Measurements from ENCODE around the gene SLC2A14. TPM values are rescaled to one million over a fixed set of nuclear protein-coding genes. Genes with fewer than 3 reads are reported as not detected.
"Not testable (repeated sequence)": the region's sequence is repeated elsewhere in the genome, so short reads cannot be mapped to it uniquely, and the experiment has no call there.

SLC2A14 gene
- total RNA-seq, 1 donor from 2014 or later, result not detected

DNA sequence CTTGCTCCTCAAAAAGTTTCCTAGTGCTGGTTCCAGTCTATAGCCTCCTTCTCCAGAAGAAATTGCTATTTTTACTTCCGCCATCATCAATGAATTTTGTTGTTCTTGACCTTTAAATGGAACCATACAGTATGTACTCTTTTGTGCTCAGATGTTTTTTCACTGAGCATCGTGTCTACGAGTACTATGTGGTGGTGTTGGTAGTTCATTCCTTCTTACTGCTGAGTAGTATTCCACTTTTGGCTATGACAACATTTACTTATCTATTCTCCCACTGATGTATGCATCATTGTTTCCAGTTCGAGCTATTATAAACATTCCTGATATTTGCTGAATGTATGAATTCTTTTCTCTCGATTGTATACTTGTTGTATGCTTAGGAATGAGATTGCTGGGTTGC, 28.6 kb downstream of the SLC2A14 start:
- Histone ChIP-seq H3K27me3 (ENCODE audit: low read depth) (peaks cover 3% of the 10 kb centered on the region), H3K9me3 (no peaks in the 10 kb centered on the region), H3K27ac (no peak overlapping the region), H3K36me3 (no peaks in the 10 kb centered on the region), H3K4me1 (no peaks in the 10 kb centered on the region), H3K4me3 (no peak overlapping the region)
- intact Hi-C loops (cut with DNase I), result no loop called here
- TF ChIP-seq, protein P1, sequence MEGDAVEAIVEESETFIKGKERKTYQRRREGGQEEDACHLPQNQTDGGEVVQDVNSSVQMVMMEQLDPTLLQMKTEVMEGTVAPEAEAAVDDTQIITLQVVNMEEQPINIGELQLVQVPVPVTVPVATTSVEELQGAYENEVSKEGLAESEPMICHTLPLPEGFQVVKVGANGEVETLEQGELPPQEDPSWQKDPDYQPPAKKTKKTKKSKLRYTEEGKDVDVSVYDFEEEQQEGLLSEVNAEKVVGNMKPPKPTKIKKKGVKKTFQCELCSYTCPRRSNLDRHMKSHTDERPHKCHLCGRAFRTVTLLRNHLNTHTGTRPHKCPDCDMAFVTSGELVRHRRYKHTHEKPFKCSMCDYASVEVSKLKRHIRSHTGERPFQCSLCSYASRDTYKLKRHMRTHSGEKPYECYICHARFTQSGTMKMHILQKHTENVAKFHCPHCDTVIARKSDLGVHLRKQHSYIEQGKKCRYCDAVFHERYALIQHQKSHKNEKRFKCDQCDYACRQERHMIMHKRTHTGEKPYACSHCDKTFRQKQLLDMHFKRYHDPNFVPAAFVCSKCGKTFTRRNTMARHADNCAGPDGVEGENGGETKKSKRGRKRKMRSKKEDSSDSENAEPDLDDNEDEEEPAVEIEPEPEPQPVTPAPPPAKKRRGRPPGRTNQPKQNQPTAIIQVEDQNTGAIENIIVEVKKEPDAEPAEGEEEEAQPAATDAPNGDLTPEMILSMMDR (IDR thresholded peaks at IDR 0.05), result no peak
- DNase-seq, result no peak
- ATAC-seq, result no peak

DNA sequence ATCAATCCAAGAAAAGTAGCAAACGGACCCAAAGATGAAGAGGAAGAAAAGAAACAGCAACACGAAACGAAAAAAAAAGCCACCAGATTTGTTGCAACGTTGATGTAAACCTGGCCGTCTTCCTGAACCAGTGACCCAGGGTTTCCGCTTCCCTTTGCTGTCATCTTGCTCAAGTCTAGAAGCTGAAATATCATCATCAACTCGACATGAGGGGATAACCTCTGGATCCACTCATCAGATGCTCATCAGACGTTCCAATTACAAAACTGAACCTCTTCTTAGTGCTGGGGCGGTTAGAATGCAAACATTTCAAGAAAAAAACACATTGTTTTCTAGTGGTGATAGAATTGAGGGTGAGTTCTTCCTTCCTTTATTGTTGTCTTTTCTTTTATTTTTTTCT, 29.1 kb downstream of the SLC2A14 start:
- H3K27me3 ChIP-seq (ENCODE audit: low read depth); H3K27ac ChIP-seq; DNase-seq; H3K4me3 ChIP-seq; H3K9me3 ChIP-seq; H3K4me1 ChIP-seq; intact Hi-C loops (cut with DNase I); H3K36me3 ChIP-seq: not testable (repeated sequence)
- peak; percentile 56 to 74 for ATAC-seq

DNA sequence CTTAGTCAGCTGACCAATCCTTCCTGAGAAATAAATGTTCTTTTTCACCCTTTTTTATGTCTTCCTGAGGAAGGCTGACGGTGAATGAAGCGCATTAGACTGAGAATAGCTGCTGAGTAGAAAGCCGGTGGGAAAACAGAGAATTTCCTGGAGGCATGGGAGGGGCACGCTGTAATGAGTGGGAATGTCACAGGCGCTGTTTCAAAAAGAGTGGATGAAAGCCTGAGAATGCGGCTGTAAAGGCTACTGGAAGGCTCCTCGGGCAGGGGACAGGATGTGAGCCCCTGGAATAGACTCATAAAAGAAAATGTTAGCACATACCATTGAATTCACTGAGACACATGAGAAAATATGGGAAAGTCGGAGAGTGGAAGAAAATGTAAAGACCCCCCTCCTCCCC, 29.6 kb downstream of the SLC2A14 start:
- DNase-seq; H3K4me1 ChIP-seq; H3K27ac ChIP-seq; H3K36me3 ChIP-seq; H3K4me3 ChIP-seq; intact Hi-C loops (cut with DNase I); H3K27me3 ChIP-seq (ENCODE audit: low read depth); H3K9me3 ChIP-seq: not testable (repeated sequence)
- ATAC-seq, result peak in 1 of 2 donors; percentile 54

DNA sequence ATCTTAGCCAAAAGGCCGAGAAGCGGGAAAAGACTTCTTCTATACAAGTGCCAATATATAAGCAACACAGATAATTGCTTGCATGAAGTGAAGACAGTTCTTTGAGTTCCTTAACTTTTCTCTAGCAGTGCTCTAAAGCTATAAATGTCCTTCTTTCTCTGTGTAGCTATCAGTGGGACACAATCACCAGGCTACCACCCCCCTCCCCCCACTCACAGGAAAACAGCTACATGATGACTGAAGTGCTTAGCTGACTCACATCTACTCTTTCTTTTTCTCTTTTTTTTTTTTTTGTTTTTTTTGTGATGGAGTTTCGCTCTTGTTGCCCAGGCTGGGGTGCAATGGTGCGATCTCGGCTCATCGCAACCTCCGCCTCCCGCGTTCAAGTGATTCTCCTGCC, 30.3 kb downstream of the SLC2A14 start:
- DNase-seq; ATAC-seq; H3K4me3 ChIP-seq; H3K4me1 ChIP-seq; H3K36me3 ChIP-seq; H3K27me3 ChIP-seq (ENCODE audit: low read depth); intact Hi-C loops (cut with DNase I); H3K27ac ChIP-seq; H3K9me3 ChIP-seq: not testable (repeated sequence)

DNA sequence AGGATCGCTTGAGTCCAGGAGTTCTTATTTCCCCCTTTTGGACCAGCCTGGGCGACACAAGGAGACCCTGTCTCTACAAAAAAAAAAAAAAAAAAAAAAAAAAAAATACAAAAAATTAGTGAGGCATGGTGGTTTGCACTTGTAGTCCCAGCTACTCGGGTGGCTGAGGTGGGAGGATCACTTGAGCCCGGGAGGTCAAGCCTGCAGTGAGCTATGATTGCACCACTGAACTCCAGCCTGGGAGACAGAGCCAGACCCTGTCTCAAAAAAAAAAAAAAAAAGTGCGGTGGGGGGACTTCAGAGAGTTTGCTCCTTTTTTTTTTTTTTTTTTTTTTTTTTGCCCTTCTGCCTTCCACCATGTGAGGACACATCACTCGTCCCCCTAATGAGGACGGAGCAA, 32.9 kb downstream of the SLC2A14 start:
- H3K9me3 ChIP-seq; H3K4me3 ChIP-seq; H3K36me3 ChIP-seq; DNase-seq; H3K4me1 ChIP-seq; H3K27me3 ChIP-seq (ENCODE audit: low read depth); H3K27ac ChIP-seq; intact Hi-C loops (cut with DNase I); ATAC-seq: not testable (repeated sequence)

DNA sequence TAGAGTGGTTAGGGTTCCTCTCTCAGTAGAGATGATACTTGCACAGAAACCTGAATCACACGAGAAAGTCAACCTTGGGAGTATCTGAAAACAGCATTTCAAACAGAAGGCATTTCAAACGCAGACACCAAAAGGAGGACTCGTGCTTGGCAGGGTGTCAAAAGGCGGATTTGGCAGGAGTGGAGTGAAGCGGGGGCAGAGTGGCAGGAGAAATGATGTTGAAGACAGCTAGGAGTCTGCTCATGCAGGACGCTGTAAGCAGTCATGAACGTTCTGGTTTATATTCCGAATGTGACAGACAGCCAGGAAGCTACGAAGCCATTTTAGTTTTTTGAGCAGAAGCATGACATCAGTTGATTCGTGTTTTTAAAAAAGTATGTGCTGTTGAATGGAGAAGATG, 33.5 kb downstream of the SLC2A14 start:
- DNase-seq; H3K27ac ChIP-seq; H3K4me1 ChIP-seq; H3K4me3 ChIP-seq; intact Hi-C loops (cut with DNase I); H3K36me3 ChIP-seq; H3K27me3 ChIP-seq (ENCODE audit: low read depth); H3K9me3 ChIP-seq; ATAC-seq: not testable (repeated sequence)

DNA sequence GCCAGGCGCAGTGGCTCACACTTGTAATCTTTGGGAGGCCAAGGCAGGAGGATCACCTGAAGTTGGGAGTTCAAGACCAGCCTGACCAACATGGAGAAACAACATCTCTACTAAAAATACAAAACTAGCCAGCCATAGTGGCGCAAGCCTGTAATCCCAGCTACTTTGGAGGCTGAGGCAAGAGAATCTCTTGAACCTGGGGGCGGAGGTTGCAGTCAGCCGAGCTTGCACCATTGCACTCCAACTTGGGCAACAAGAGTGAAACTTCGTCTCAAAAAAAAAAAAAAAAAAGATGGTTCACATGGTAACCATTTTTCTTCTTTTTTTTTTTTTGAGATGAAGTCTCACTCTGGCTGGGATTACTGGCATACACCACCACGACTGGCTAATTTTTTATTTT, 35.3 kb downstream of the SLC2A14 start:
- no peak overlapping the region for H3K27ac ChIP-seq
- TF ChIP-seq, protein P1 (IDR thresholded peaks at IDR 0.05), result no peak
- no peaks in the 10 kb centered on the region for H3K36me3 ChIP-seq
- ATAC-seq, result no peak
- DNase-seq, result peak; percentile 81
- no peaks in the 10 kb centered on the region for H3K4me1 ChIP-seq
- H3K9me3 ChIP-seq, result no peaks in the 10 kb centered on the region
- intact Hi-C loops (cut with DNase I), result no loop called here
- H3K4me3 ChIP-seq, result no peak overlapping the region
- no peaks in the 10 kb centered on the region for H3K27me3 ChIP-seq (ENCODE audit: low read depth)

DNA sequence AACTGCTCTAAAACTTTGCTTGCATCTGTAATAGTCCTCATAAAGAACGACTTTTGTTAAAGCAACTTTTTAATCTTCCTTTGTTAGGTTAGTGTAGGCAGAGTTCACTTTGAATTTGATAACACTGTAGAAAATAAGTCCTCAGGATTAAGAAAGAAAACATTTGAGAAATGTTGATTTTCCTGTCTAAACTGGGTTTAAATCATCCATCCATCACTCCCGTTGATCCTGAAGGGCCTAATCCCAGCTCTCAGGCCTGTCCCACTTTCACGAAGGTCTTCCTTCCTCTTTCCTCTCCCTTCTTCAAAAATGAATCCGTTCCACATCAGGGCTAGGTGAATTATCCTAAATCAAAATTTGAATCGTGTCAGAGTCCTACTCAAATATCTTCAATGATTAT, 36.9 kb downstream of the SLC2A14 start:
- H3K4me1 ChIP-seq, result no peaks in the 10 kb centered on the region
- intact Hi-C loops (cut with DNase I), result no loop called here
- no peaks in the 10 kb centered on the region for H3K36me3 ChIP-seq
- no peaks in the 10 kb centered on the region for H3K27me3 ChIP-seq (ENCODE audit: low read depth)
- no peaks in the 10 kb centered on the region for H3K9me3 ChIP-seq
- DNase-seq, result no peak
- ATAC-seq, result no peak
- no peak overlapping the region for H3K27ac ChIP-seq
- TF ChIP-seq, protein P1 (IDR thresholded peaks at IDR 0.05), result no peak
- H3K4me3 ChIP-seq, result no peak overlapping the region
